Fibroblast of lung (primary cell): ENCODE measurements around the gene EFNA5. TPM values are rescaled to one million over a fixed set of nuclear protein-coding genes. Genes with fewer than 3 reads are reported as not detected.

ENCODE experiments used
- DNase-seq, 2 donors: peaks; one replicate each; pipeline versions ENCODE4 v3.0.0 to v3.0.0-alpha.2; 2010; ENCODE audit warnings: low read depth in 2 of 2
- H2AFZ ChIP-seq: 2 replicates; pipeline ENCODE4 v1.5.1; 2012; ENCODE audit warnings: low read length, control low read depth, inconsistent platforms
- H3K27ac ChIP-seq: 2 replicates; pipeline ENCODE4 v1.5.1; 2011; ENCODE audit warnings: low read length, control low read depth; ENCODE audit not compliant: insufficient read depth
- H3K27me3 ChIP-seq: 2 replicates; pipeline ENCODE4 v1.5.1; 2011; ENCODE audit warnings: mild to moderate bottlenecking, low read length; ENCODE audit not compliant: control insufficient read depth, insufficient read depth
- H3K36me3 ChIP-seq: 2 replicates; pipeline ENCODE4 v1.5.1; 2011; ENCODE audit warnings: low read length; ENCODE audit not compliant: control insufficient read depth, insufficient read depth
- H3K4me1 ChIP-seq: 2 replicates; pipeline ENCODE4 v1.5.1; 2011; ENCODE audit warnings: low read length; ENCODE audit not compliant: control insufficient read depth, insufficient read depth; ENCODE audit errors: extremely low read depth
- H3K4me2 ChIP-seq: 2 replicates; pipeline ENCODE4 v1.5.1; 2011; ENCODE audit warnings: low read length, control low read depth; ENCODE audit not compliant: insufficient read depth; ENCODE audit errors: extremely low read depth
- H3K4me3 ChIP-seq, 4 experiments: fragments of 200-600 bp in 1 of 4; sonication (generic) in 1 of 4; replicated peaks in 1 of 4; 2 replicates each; pipeline ENCODE4 v1.5.1; 2011 to 2016; ENCODE audit warnings: low read length in 4 of 4, low read depth in 3 of 4, mild to moderate bottlenecking in 3 of 4, control low read depth in 2 of 4, inconsistent platforms in 1 of 4, mixed read lengths in 1 of 4; ENCODE audit not compliant: insufficient read depth in 1 of 4; ENCODE audit errors: control extremely low read depth in 1 of 4
- H3K79me2 ChIP-seq: 2 replicates; pipeline ENCODE4 v1.5.1; 2012; ENCODE audit warnings: mild to moderate bottlenecking, low read length, inconsistent platforms; ENCODE audit not compliant: control insufficient read depth, insufficient read depth
- H3K9ac ChIP-seq: 2 replicates; pipeline ENCODE4 v1.5.1; 2011; ENCODE audit warnings: mild to moderate bottlenecking, low read length, control low read depth; ENCODE audit not compliant: insufficient read depth
- H3K9me3 ChIP-seq: 2 replicates; pipeline ENCODE4 v1.5.1; 2012; ENCODE audit warnings: low read depth, low read length; ENCODE audit not compliant: control insufficient read depth, insufficient read depth
- H4K20me1 ChIP-seq: 2 replicates; pipeline ENCODE4 v1.5.1; 2011; ENCODE audit warnings: low read length; ENCODE audit not compliant: control insufficient read depth, insufficient read depth; ENCODE audit errors: extremely low read depth
- EZH2 ChIP-seq: IDR thresholded peaks from 2 replicates; pipeline ENCODE4 v1.5.1; 2012; ENCODE audit warnings: low read length, control low read depth, mild to moderate bottlenecking; ENCODE audit errors: missing control alignments
- polyA plus RNA-seq, 2 donors: library from polyadenylated mRNA; depleted of rRNA in 1 of 2; stranded (reverse) in 1 of 2; unstranded in 1 of 2; fragments of >200 nt; gene quantifications; 2 replicates each; pipeline ENCODE4 v1.2.1, GENCODE V29; 2011 to 2012; ENCODE audit warnings: missing spikeins in 1 of 2
- total RNA-seq: library from RNA; depleted of rRNA; stranded (reverse); fragments of >200 nt; gene quantifications from 2 replicates; pipeline ENCODE4 v1.2.1, GENCODE V29; 2014
- TF ChIP-seq, protein P1 (sequence below), 2 donors: IDR thresholded peaks in 1 of 2; conservative IDR thresholded peaks in 1 of 2; 1 replicate in 1 of 2; 2 replicates in 1 of 2; pipeline ENCODE4 v1.5.1; 2011 to 2012; ENCODE audit warnings: low read length in 2 of 2, control low read depth in 1 of 2, inconsistent platforms in 1 of 2, low read depth in 1 of 2, mild to moderate bottlenecking in 1 of 2

The EFNA5 gene
- total and polyA plus RNA-seq, 2 donors (not counting 1 experiment from before 2014, with no cell fraction given): 3.5 to 3.7 TPM

DNA sequence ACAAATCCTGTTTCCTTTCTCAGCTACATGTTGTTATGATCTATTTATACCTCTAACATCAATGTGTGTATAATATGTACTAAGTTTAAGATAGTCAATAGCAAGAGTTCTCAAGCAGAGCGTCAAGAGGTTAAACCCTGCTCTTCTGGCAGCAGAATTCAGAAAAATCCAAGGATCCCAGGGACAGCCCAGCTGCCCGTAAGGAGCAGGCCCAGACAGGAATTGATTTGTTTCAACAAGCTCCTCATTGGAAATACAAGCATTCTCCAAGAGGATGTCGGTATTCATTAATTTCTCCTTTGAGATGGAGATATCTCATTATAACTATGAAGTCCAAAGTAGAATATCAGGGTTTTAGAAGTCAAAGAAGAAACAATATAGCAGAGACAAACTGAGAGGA is 14.9 kb downstream of the EFNA5 start:
- no peak overlapping the region for H3K27ac ChIP-seq
- no peak overlapping the region for H2AFZ ChIP-seq
- no peaks in the 10 kb centered on the region for H3K79me2 ChIP-seq
- no peaks in the 10 kb centered on the region for H3K4me1 ChIP-seq
- H3K9ac ChIP-seq: no peak overlapping the region
- no peak overlapping the region for H3K4me3 ChIP-seq
- no peak overlapping the region for H3K4me2 ChIP-seq
- no peaks in the 10 kb centered on the region for H4K20me1 ChIP-seq
- TF ChIP-seq, protein P1, sequence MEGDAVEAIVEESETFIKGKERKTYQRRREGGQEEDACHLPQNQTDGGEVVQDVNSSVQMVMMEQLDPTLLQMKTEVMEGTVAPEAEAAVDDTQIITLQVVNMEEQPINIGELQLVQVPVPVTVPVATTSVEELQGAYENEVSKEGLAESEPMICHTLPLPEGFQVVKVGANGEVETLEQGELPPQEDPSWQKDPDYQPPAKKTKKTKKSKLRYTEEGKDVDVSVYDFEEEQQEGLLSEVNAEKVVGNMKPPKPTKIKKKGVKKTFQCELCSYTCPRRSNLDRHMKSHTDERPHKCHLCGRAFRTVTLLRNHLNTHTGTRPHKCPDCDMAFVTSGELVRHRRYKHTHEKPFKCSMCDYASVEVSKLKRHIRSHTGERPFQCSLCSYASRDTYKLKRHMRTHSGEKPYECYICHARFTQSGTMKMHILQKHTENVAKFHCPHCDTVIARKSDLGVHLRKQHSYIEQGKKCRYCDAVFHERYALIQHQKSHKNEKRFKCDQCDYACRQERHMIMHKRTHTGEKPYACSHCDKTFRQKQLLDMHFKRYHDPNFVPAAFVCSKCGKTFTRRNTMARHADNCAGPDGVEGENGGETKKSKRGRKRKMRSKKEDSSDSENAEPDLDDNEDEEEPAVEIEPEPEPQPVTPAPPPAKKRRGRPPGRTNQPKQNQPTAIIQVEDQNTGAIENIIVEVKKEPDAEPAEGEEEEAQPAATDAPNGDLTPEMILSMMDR (conservative IDR thresholded peaks at IDR 0.05 in 1 of 2, IDR thresholded peaks at IDR 0.05 in 1 of 2; ENCODE audit: low read depth in 1 of 2, low read length in 2 of 2): no peak
- no peak for TF ChIP-seq EZH2
- no peaks in the 10 kb centered on the region for H3K9me3 ChIP-seq
- no peaks in the 10 kb centered on the region for H3K36me3 ChIP-seq
- no peaks in the 10 kb centered on the region for H3K27me3 ChIP-seq
- DNase-seq: no peak

- H3K4me3 ChIP-seq: no peak overlapping the region
- no peak overlapping the region for H3K4me2 ChIP-seq
- no peak for DNase-seq
- no peak overlapping the region for H3K9ac ChIP-seq
- H2AFZ ChIP-seq: no peak overlapping the region
- H3K79me2 ChIP-seq: no peaks in the 10 kb centered on the region
- no peaks in the 10 kb centered on the region for H3K36me3 ChIP-seq
- H3K4me1 ChIP-seq: no peaks in the 10 kb centered on the region
- H3K27me3 ChIP-seq: no peaks in the 10 kb centered on the region
- no peak overlapping the region for H3K27ac ChIP-seq
- TF ChIP-seq, protein P1 (conservative IDR thresholded peaks at IDR 0.05 in 1 of 2, IDR thresholded peaks at IDR 0.05 in 1 of 2; ENCODE audit: low read depth in 1 of 2, low read length in 2 of 2): no peak
- no peak for TF ChIP-seq EZH2
- H4K20me1 ChIP-seq: no peaks in the 10 kb centered on the region
- H3K9me3 ChIP-seq: no peaks in the 10 kb centered on the region
These were observed 15.9 kb downstream of the EFNA5 start for GRCh38 chr5:107654827-107655226.

DNA sequence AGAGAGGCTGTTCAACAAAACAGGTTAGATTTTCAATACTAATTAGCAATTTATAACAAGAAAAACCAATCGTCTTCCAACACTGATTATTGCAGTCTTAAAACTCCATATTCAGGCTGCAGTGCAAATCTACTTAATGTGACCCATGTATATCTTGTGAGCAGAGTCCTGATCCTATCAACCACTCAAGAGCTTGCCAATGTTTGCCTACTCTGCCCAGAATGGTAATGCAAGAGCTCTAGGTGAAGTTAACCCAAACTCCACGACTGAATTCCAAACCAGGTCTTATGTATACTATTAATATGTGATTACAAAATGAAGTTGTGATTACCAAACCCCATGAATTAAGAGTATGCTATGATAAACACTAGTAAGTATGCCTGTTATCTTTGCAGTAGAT is 17.1 kb downstream of the EFNA5 start:
- TF ChIP-seq, protein P1 (conservative IDR thresholded peaks at IDR 0.05 in 1 of 2, IDR thresholded peaks at IDR 0.05 in 1 of 2; ENCODE audit: low read depth in 1 of 2, low read length in 2 of 2): no peak
- TF ChIP-seq EZH2: no peak
- Histone ChIP-seq H3K27ac (no peak overlapping the region), H3K4me3 (no peak overlapping the region), H3K27me3 (no peaks in the 10 kb centered on the region), H3K79me2 (no peaks in the 10 kb centered on the region), H2AFZ (no peak overlapping the region), H4K20me1 (no peaks in the 10 kb centered on the region), H3K9ac (no peak overlapping the region), H3K36me3 (no peaks in the 10 kb centered on the region), H3K4me1 (no peaks in the 10 kb centered on the region), H3K9me3 (no peaks in the 10 kb centered on the region), H3K4me2 (no peak overlapping the region)
- no peak for DNase-seq
